ENCODE results near the gene CAPNS2. TPM values are rescaled to one million over a fixed set of nuclear protein-coding genes. Genes with fewer than 3 reads are reported as not detected.

Gene CAPNS2
- total and polyA plus RNA-seq, 2 of the 8 experiments (the other 6 are each of a cell fraction or from before 2014, with no cell fraction given), result not detected

DNA sequence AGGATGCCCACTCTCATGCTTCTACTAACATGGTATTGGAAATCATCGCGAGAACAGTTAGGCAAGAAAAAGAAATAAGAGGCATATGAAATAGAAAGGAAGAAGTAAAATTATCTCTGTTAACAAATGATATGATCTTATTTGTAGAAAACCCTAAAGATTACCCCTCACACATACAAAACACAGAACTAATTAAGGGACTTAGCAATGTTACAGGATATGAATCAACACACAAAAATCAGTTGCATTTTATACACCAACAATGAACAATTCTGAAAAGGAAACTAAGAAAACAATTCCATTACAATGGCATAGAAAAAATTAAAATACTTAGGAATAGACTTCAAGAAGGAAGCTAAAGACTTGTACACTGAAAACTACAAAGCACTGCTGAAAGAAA, 2.7 kb upstream of the CAPNS2 start:
- H3K14ac ChIP-seq (ENCODE audit: insufficient read length), result no peak overlapping the region
- ChIA-PET CTCF (ENCODE audit: partially characterized antibody) (interaction anchor here (1.0 kb wide), 1 partner anchor 137 kb away, joined by 3 read pairs; no protein-coding TSS in a partner anchor), POLR2A (ENCODE audit: partially characterized antibody) (no interaction called here)
- TF ChIP-seq BCL11A (IDR thresholded peaks at IDR 0.05; ENCODE audit: low read depth in 2 of 2, low read length in 2 of 2) (no peak), BACH1 (IDR thresholded peaks at IDR 0.05; ENCODE audit: low read length) (no peak), CEBPB (IDR thresholded peaks at IDR 0.05; ENCODE audit: low read depth, low read length) (no peak), HDAC2 (IDR thresholded peaks at IDR 0.05; ENCODE audit: borderline replicate concordance in 1 of 2, low read depth in 2 of 2, low read length in 2 of 2) (no peak), JUN (IDR thresholded peaks at IDR 0.05; ENCODE audit: low read depth, low read length) (no peak), CREB1 (IDR thresholded peaks at IDR 0.05) (no peak), POU5F1 (IDR thresholded peaks at IDR 0.05; ENCODE audit: low read depth, low read length) (no peak), SUZ12 (IDR thresholded peaks at IDR 0.05; ENCODE audit: low read length) (no peak), CHD1 (IDR thresholded peaks at IDR 0.05; ENCODE audit: low read depth, low read length) (no peak), TEAD4 (IDR thresholded peaks at IDR 0.05; ENCODE audit: low read depth, low read length) (no peak), RAD21 (IDR thresholded peaks at IDR 0.05 in 1 of 2, conservative IDR thresholded peaks at IDR 0.05 in 1 of 2; ENCODE audit: low read depth in 2 of 2, low read length in 2 of 2) (no peak)
- no peak overlapping the region for H3K18ac ChIP-seq (ENCODE audit: extremely low read depth, low read length)
- H3K4me1 ChIP-seq (replicated peaks in 1 of 4; ENCODE audit: control insufficient read depth in 3 of 4, insufficient read depth in 4 of 4, low read length in 3 of 4), result no peaks in the 10 kb centered on the region
- H4K20me1 ChIP-seq (replicated peaks in 1 of 2; ENCODE audit: control insufficient read depth in 1 of 2, insufficient read depth in 2 of 2, low read length in 2 of 2), result no peaks in the 10 kb centered on the region
- no peaks in the 10 kb centered on the region for H3K36me3 ChIP-seq (ENCODE audit: control insufficient read depth in 2 of 4, insufficient read depth in 4 of 4, low read length in 3 of 4)
- no peak overlapping the region for H3K9ac ChIP-seq (replicated peaks in 1 of 4; ENCODE audit: extremely low read depth in 1 of 4, low read depth in 3 of 4, low read length in 3 of 4)
- no peaks in the 10 kb centered on the region for H3K79me1 ChIP-seq (ENCODE audit: low read depth, low read length)
- H3K9me3 ChIP-seq (ENCODE audit: insufficient read depth in 2 of 2, low read depth in 1 of 2, low read length in 1 of 2), result no peaks in the 10 kb centered on the region
- no peak overlapping the region for H2BK15ac ChIP-seq (ENCODE audit: low read length)
- no peak overlapping the region for H3K27ac ChIP-seq (ENCODE audit: low read depth, low read length)
- H3K56ac ChIP-seq (replicated peaks; ENCODE audit: insufficient read length, low read depth, low read length), result no peak overlapping the region
- no peak for DNase-seq (ENCODE audit: low read depth in 1 of 2, low spot score in 2 of 2)
- no peak overlapping the region for H2AK5ac ChIP-seq (ENCODE audit: low read depth, low read length)
- no peak overlapping the region for H4K91ac ChIP-seq (replicated peaks; ENCODE audit: insufficient read length, low read length)
- H3K79me2 ChIP-seq (ENCODE audit: control insufficient read depth in 1 of 2, insufficient read depth in 2 of 2, low read length in 2 of 2), result no peaks in the 10 kb centered on the region
- H3K23ac ChIP-seq (ENCODE audit: insufficient read length), result no peak overlapping the region
- no peak overlapping the region for H4K8ac ChIP-seq (ENCODE audit: extremely low read depth, insufficient read depth, low read length)
- no peak overlapping the region for H2BK5ac ChIP-seq (ENCODE audit: low read depth, low read length)
- H2BK120ac ChIP-seq (replicated peaks; ENCODE audit: low read depth, low read length), result no peak overlapping the region
- H2BK20ac ChIP-seq (ENCODE audit: low read length), result no peak overlapping the region
- no peak overlapping the region for H4K5ac ChIP-seq (ENCODE audit: insufficient read length, low read depth, low read length)
- no peak overlapping the region for H2AFZ ChIP-seq (ENCODE audit: low read length)
- H3K23me2 ChIP-seq (ENCODE audit: low read depth, low read length), result no peaks in the 10 kb centered on the region
- 95% methylated on average over 2 of the region's 2 CpGs; no CpG with 5 or more reads in 1 of the 2 experiments for WGBS, 2 experiments (ENCODE audit: extremely low coverage in 1 of 2, insufficient coverage in 1 of 2, insufficient read length in 1 of 2, insufficient replicate concordance in 2 of 2, low coverage in 1 of 2, low lambda C conversion rate in 2 of 2, missing lambda C conversion rate in 1 of 2)
- H3K4me3 ChIP-seq (ENCODE audit: extremely low read depth in 1 of 4, insufficient read depth in 2 of 4, low read depth in 3 of 4, low read length in 4 of 4), result no peak overlapping the region
- no peaks in the 10 kb centered on the region for H3K27me3 ChIP-seq (replicated peaks in 1 of 4; ENCODE audit: control insufficient read depth in 3 of 4, extremely low read depth in 1 of 4, insufficient read depth in 3 of 4, low read length in 3 of 4)
- H2BK12ac ChIP-seq (ENCODE audit: low read depth, low read length), result no peak overlapping the region
- FAIRE-seq, result no peak
- H3K4me2 ChIP-seq (ENCODE audit: insufficient read depth in 1 of 2, low read depth in 2 of 2, low read length in 2 of 2), result no peak overlapping the region
- H3K4ac ChIP-seq (replicated peaks; ENCODE audit: insufficient read length, low read depth, low read length), result no peak overlapping the region
